Endothelial cell of umbilical vein (primary cell): ENCODE data around the gene SLC12A8. TPM values are rescaled to one million over a fixed set of nuclear protein-coding genes. Genes with fewer than 3 reads are reported as not detected.

Experiments used
- BruUV-seq: library from RNA; stranded (reverse); fragments of 400-500 nt; replicated peaks from 2 replicates; lab custom pipeline; 2021; lab: Mats Ljungman, UMichigan
- CTCF ChIA-PET: fragments of 300-600, 350-600 bp; sonication (Branson Sonifier 250); formaldehyde crosslinking; loops from one replicate; lab custom pipeline; 2021; ENCODE audit warnings: antibody characterized with exemption, inconsistent platforms; lab: Charles Lee
- POLR2A ChIA-PET: fragments of 300-600, 350-600 bp; sonication (Branson Sonifier 250); formaldehyde crosslinking; loops from one replicate; lab custom pipeline; 2021; ENCODE audit warnings: antibody characterized with exemption, inconsistent platforms; lab: Charles Lee
- DNase-seq: peaks from one replicate; pipeline ENCODE4 v3.0.0-alpha.2; 2011; ENCODE audit warnings: low read depth, low spot score
- FAIRE-seq: peaks from 2 replicates; lab custom pipeline; 2011; peaks lifted over from hg19 to GRCh38; lab: Jason Lieb, UNC
- H2AFZ ChIP-seq: 2 replicates; pipeline ENCODE4 v1.6.0; 2012; ENCODE audit warnings: low read depth, low read length, control low read depth, inconsistent platforms
- H3K27ac ChIP-seq: 2 replicates; pipeline ENCODE4 v1.5.1; 2011; ENCODE audit warnings: low read depth, mild to moderate bottlenecking, control low read depth, low read length, moderate library complexity; ENCODE audit not compliant: insufficient read depth
- H3K27me3 ChIP-seq, 2 experiments: 2 replicates each; pipeline versions ENCODE4 v1.6.0 to v1.6.1; 2011; ENCODE audit warnings: low read length in 2 of 2, mixed read lengths in 1 of 2; ENCODE audit not compliant: control insufficient read depth in 2 of 2, insufficient read depth in 2 of 2
- H3K36me3 ChIP-seq, 2 experiments: 2 replicates in 1 of 2; 3 replicates in 1 of 2; pipeline ENCODE4 v1.5.1; 2011; ENCODE audit warnings: low read length in 2 of 2, mild to moderate bottlenecking in 1 of 2, moderate library complexity in 1 of 2; ENCODE audit not compliant: control insufficient read depth in 2 of 2, insufficient read depth in 2 of 2; ENCODE audit errors: extremely low read depth in 1 of 2
- H3K4me1 ChIP-seq: 3 replicates; pipeline ENCODE4 v1.5.1; 2011; ENCODE audit warnings: mild to moderate bottlenecking, low read length; ENCODE audit not compliant: control insufficient read depth, insufficient read depth; ENCODE audit errors: extremely low read depth
- H3K4me2 ChIP-seq: 2 replicates; pipeline ENCODE4 v1.6.1; 2011; ENCODE audit warnings: low read length, control low read depth, mixed read lengths; ENCODE audit not compliant: insufficient read depth
- H3K4me3 ChIP-seq, 3 experiments: fragments of 200-600 bp in 1 of 3; sonication (generic), shearing (Covaris generic) in 1 of 3; replicated peaks in 1 of 3; 2 replicates each; pipeline ENCODE4 v1.5.1; 2011 to 2016; ENCODE audit warnings: control low read depth in 3 of 3, low read length in 3 of 3, mild to moderate bottlenecking in 2 of 3, inconsistent platforms in 1 of 3, low read depth in 1 of 3, moderate library complexity in 1 of 3; ENCODE audit not compliant: insufficient read depth in 1 of 3
- H3K79me2 ChIP-seq: 2 replicates; pipeline ENCODE4 v1.6.0; 2012; ENCODE audit warnings: low read length, inconsistent platforms; ENCODE audit not compliant: control insufficient read depth, insufficient read depth
- H3K9ac ChIP-seq: replicated peaks from 2 replicates; pipeline ENCODE3; 2011; ENCODE audit warnings: low read length, control low read depth; ENCODE audit not compliant: insufficient read depth; ENCODE audit errors: extremely low read depth
- H3K9me1 ChIP-seq: replicated peaks from 3 replicates; pipeline ENCODE4 v1.6.0; 2011; ENCODE audit warnings: mild to moderate bottlenecking, low read length; ENCODE audit not compliant: control insufficient read depth, insufficient read depth; ENCODE audit errors: extremely low read depth
- H3K9me3 ChIP-seq: replicated peaks from 2 replicates; pipeline ENCODE4 v1.5.1; 2012; ENCODE audit warnings: low read length, inconsistent platforms; ENCODE audit not compliant: control insufficient read depth, insufficient read depth
- H4K20me1 ChIP-seq: replicated peaks from 2 replicates; pipeline ENCODE3; 2011; ENCODE audit warnings: mild to moderate bottlenecking, low read length; ENCODE audit not compliant: control insufficient read depth, insufficient read depth; ENCODE audit errors: extremely low read depth
- CTCF ChIP-seq, 2 donors: IDR thresholded peaks; 1 replicate in 1 of 2; 2 replicates in 1 of 2; pipeline ENCODE4 v1.5.1; 2011; ENCODE audit warnings: low read length in 2 of 2, mild to moderate bottlenecking in 2 of 2, moderate library complexity in 2 of 2, control low read depth in 1 of 2, inconsistent platforms in 1 of 2, low read depth in 1 of 2; ENCODE audit not compliant: insufficient read depth in 1 of 2; ENCODE audit errors: extremely low read depth in 1 of 2
- GATA2 ChIP-seq: IDR thresholded peaks from 2 replicates; pipeline ENCODE4 v1.7.0; 2011; ENCODE audit warnings: low read depth, mild to moderate bottlenecking, moderate library complexity, mixed read lengths, low read length; ENCODE audit not compliant: insufficient read length, insufficient read depth
- POLR2A ChIP-seq: IDR thresholded peaks from 2 replicates; pipeline ENCODE4 v1.6.1; 2012; ENCODE audit warnings: low read depth, mild to moderate bottlenecking, control low read depth, low read length
- dilution Hi-C: fragments of 300-500 bp; cut with MboI; formaldehyde crosslinking; loops from one replicate; pipeline ENCODE4 v1.15.0; 2019; ENCODE audit warnings: low sequenced_read_pairs; ENCODE audit not compliant: extremely low pct_ligation_motif_present
- intact Hi-C: fragments of 100-400 bp; cut with micrococcal nuclease; formaldehyde crosslinking; loops from one replicate; pipeline ENCODE4 v1.10.0; 2022
- polyA plus RNA-seq, 4 experiments: library from polyadenylated mRNA; depleted of rRNA in 3 of 4; stranded (reverse) in 3 of 4; unstranded in 1 of 4; fragments of >200 nt; gene quantifications; 2 replicates each; pipeline versions ENCODE4 v1.2.1 to v1.2.3, GENCODE V29; 2011 to 2012; ENCODE audit warnings: missing spikeins in 1 of 4
- total RNA-seq: library from RNA; stranded (reverse); gene quantifications from 2 replicates; pipeline ENCODE4 v1.2.3, GENCODE V29; 2021

The SLC12A8 gene
- total and polyA plus RNA-seq, 2 donors (not counting 3 experiments of a cell fraction or from before 2014, with no cell fraction given) = 0.86 to 0.90 TPM

- H3K36me3 ChIP-seq = no peaks in the 10 kb centered on the region
- no peak overlapping the region for H3K9ac ChIP-seq
- ChIA-PET CTCF (no interaction called here), POLR2A (no interaction called here)
- no peak overlapping the region for H3K4me2 ChIP-seq
- TF ChIP-seq GATA2 = no peak
- no peaks in the 10 kb centered on the region for H3K9me1 ChIP-seq
- dilution Hi-C loops = no loop called here
- no peaks in the 10 kb centered on the region for H3K27me3 ChIP-seq
- no peaks in the 10 kb centered on the region for H3K79me2 ChIP-seq
- H3K4me1 ChIP-seq = peaks cover 6% of the 10 kb centered on the region
- no peak overlapping the region for H2AFZ ChIP-seq
- DNase-seq = no peak
- H3K9me3 ChIP-seq = no peaks in the 10 kb centered on the region
- no peaks in the 10 kb centered on the region for H4K20me1 ChIP-seq
- intact Hi-C loops = no loop called here
- no peak overlapping the region for H3K27ac ChIP-seq
- no peak for FAIRE-seq
- BruUV-seq = no TSS peak
- no peak overlapping the region for H3K4me3 ChIP-seq
Measured at GRCh38 chr3:125068265-125068664, 144.3 kb downstream of the SLC12A8 start.

DNA sequence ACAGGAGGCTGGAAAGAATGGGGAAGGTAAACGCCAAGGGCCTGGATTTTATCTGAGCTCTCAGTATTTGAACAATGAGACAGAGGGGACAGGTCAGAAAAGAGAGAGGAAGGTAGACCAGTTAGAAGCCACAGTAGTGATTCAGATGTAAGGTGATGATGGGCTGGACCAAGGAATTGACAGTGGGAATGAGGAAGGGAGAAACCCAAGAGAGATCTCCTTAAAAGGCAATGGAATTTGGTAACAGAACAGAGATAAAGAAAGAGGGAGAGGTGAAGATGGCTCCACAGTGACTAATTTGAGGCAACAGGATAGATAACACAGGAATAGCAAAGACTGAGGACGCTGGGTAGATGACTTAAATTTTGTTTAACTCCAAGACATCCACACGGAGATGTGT, 145.3 kb downstream of the SLC12A8 start:
- no TSS peak for BruUV-seq
- H3K4me1 ChIP-seq = peaks cover 16% of the 10 kb centered on the region
- ChIA-PET CTCF (no interaction called here), POLR2A (no interaction called here)
- intact Hi-C loops (no loop called here), dilution Hi-C loops (no loop called here)
- H3K4me2 ChIP-seq = no peak overlapping the region
- no peak overlapping the region for H3K9ac ChIP-seq
- DNase-seq (no peak), FAIRE-seq (no peak)
- no peak overlapping the region for H2AFZ ChIP-seq
- H3K36me3 ChIP-seq = no peaks in the 10 kb centered on the region
- H3K27ac ChIP-seq = no peak overlapping the region
- no peaks in the 10 kb centered on the region for H4K20me1 ChIP-seq
- no peaks in the 10 kb centered on the region for H3K79me2 ChIP-seq
- H3K4me3 ChIP-seq = no peak overlapping the region
- no peaks in the 10 kb centered on the region for H3K27me3 ChIP-seq
- no peaks in the 10 kb centered on the region for H3K9me1 ChIP-seq
- no peaks in the 10 kb centered on the region for H3K9me3 ChIP-seq
- TF ChIP-seq POLR2A = no peak
- no peak for TF ChIP-seq CTCF (IDR thresholded peaks at IDR 0.05; ENCODE audit: extremely low read depth in 1 of 2, insufficient read depth in 1 of 2, low read depth in 1 of 2, low read length in 2 of 2)
